DOHH2 (cell line): ENCODE data around the gene COPZ1.

Experiments
- H3F3A ChIP-seq: fragments of 200-600 bp; sonication (generic), shearing (Covaris generic); 2 replicates; pipeline ENCODE4 v1.6.0; 2016; ENCODE audit warnings: antibody characterized with exemption, mild to moderate bottlenecking; ENCODE audit not compliant: control insufficient read depth, insufficient read depth
- H3K27ac ChIP-seq: fragments of 200-600 bp; sonication (generic); 2 replicates; pipeline ENCODE4 v1.5.1; 2014; ENCODE audit warnings: low read depth, mild to moderate bottlenecking, low read length, moderate library complexity
- H3K27me3 ChIP-seq: fragments of 200-600 bp; sonication (generic); 2 replicates; pipeline ENCODE4 v1.6.1; 2014; ENCODE audit warnings: mild to moderate bottlenecking, low read length, mixed read lengths; ENCODE audit not compliant: control insufficient read depth
- H3K36me3 ChIP-seq: fragments of 200-600 bp; sonication (generic); 2 replicates; pipeline ENCODE4 v1.6.1; 2014; ENCODE audit warnings: mild to moderate bottlenecking, low read length, moderate library complexity, mixed read lengths; ENCODE audit not compliant: control insufficient read depth
- H3K4me1 ChIP-seq: fragments of 200-600 bp; sonication (generic); 2 replicates; pipeline ENCODE4 v1.6.1; 2014; ENCODE audit warnings: mild to moderate bottlenecking, low read length, mixed read lengths; ENCODE audit not compliant: control insufficient read depth
- H3K4me2 ChIP-seq: fragments of 200-600 bp; sonication (generic); 2 replicates; pipeline ENCODE4 v1.6.0; 2014; ENCODE audit warnings: mild to moderate bottlenecking, low read length, moderate library complexity
- H3K4me3 ChIP-seq: fragments of 200-600 bp; sonication (generic); 2 replicates; pipeline ENCODE4 v1.5.1; 2014; ENCODE audit warnings: mild to moderate bottlenecking, low read length, mixed read lengths
- H3K79me2 ChIP-seq: fragments of 200-600 bp; sonication (generic); 2 replicates; pipeline ENCODE4 v1.6.1; 2014; ENCODE audit warnings: mild to moderate bottlenecking, low read length, mixed read lengths; ENCODE audit not compliant: control insufficient read depth
- H3K9me2 ChIP-seq: fragments of 200-600 bp; sonication (generic); replicated peaks from 2 replicates; pipeline ENCODE4 v1.6.1; 2014; ENCODE audit warnings: mild to moderate bottlenecking, low read length, mixed read lengths; ENCODE audit not compliant: control insufficient read depth
- H3K9me3 ChIP-seq: fragments of 200-600 bp; sonication (generic); 2 replicates; pipeline ENCODE4 v1.6.1; 2014; ENCODE audit warnings: antibody characterized with exemption, low read length, mixed read lengths; ENCODE audit not compliant: control insufficient read depth, insufficient read depth
- H4K20me1 ChIP-seq: fragments of 200-600 bp; sonication (generic); 2 replicates; pipeline ENCODE4 v1.6.0; 2014; ENCODE audit warnings: low read depth, mild to moderate bottlenecking, antibody characterized with exemption, low read length, moderate library complexity; ENCODE audit not compliant: control insufficient read depth, insufficient read depth
- CTCF ChIP-seq: fragments of 200-600 bp; sonication (generic); IDR thresholded peaks from one replicate; pipeline ENCODE4 v1.5.1; 2014; ENCODE audit warnings: antibody characterized with exemption, mild to moderate bottlenecking, low read depth, low read length; ENCODE audit not compliant: poor library complexity, severe bottlenecking
- EZH2phosphoT487 ChIP-seq: fragments of 200-600 bp; sonication (generic); IDR thresholded peaks from 2 replicates; pipeline ENCODE4 v1.6.1; 2017; ENCODE audit warnings: borderline replicate concordance, mild to moderate bottlenecking, antibody characterized with exemption, low read length, moderate library complexity, mixed read lengths

Gene COPZ1

GRCh38 chr12:54376596-54376995 lies 51.7 kb downstream of the COPZ1 start:
- Histone ChIP-seq H3K27me3 (no peaks in the 10 kb centered on the region), H3F3A (peaks cover 3% of the 10 kb centered on the region; the same call in 1 of the 2 replicates), H3K79me2 (no peaks in the 10 kb centered on the region), H3K9me3 (no peaks in the 10 kb centered on the region), H3K4me3 (no peak overlapping the region), H3K36me3 (no peaks in the 10 kb centered on the region), H3K27ac (no peak overlapping the region), H3K4me2 (no peak overlapping the region), H3K4me1 (peaks cover 13% of the 10 kb centered on the region), H4K20me1 (no peaks in the 10 kb centered on the region), H3K9me2 (no peaks in the 10 kb centered on the region)
- TF ChIP-seq EZH2phosphoT487 (no peak), CTCF (no peak)

- no peak overlapping the region for H3K4me2 ChIP-seq
- TF ChIP-seq CTCF (no peak), EZH2phosphoT487 (no peak)
Measured at GRCh38 chr12:54377007-54377406, 52.1 kb downstream of the COPZ1 start.

GRCh38 chr12:54377797-54378515 lies 53.0 kb downstream of the COPZ1 start:
- no peaks in the 10 kb centered on the region for H3K79me2 ChIP-seq
- H3K4me1 ChIP-seq = peaks cover 4% of the 10 kb centered on the region
- TF ChIP-seq CTCF = no peak
- TF ChIP-seq EZH2phosphoT487 = no peak
- no peaks in the 10 kb centered on the region for H3K27me3 ChIP-seq
- no peaks in the 10 kb centered on the region for H3F3A ChIP-seq
- H3K9me3 ChIP-seq = no peaks in the 10 kb centered on the region
- no peak overlapping the region for H3K27ac ChIP-seq
- no peak overlapping the region for H3K4me3 ChIP-seq
- H3K9me2 ChIP-seq = no peaks in the 10 kb centered on the region
- H4K20me1 ChIP-seq = no peaks in the 10 kb centered on the region
- no peak overlapping the region for H3K4me2 ChIP-seq
- no peaks in the 10 kb centered on the region for H3K36me3 ChIP-seq

More at GRCh38 chr12:54377007-54377406, 52.1 kb downstream of the COPZ1 start:
- Histone ChIP-seq H3K9me3 (no peaks in the 10 kb centered on the region), H4K20me1 (no peaks in the 10 kb centered on the region), H3K9me2 (no peaks in the 10 kb centered on the region), H3K27me3 (no peaks in the 10 kb centered on the region), H3K36me3 (no peaks in the 10 kb centered on the region), H3K27ac (no peak overlapping the region), H3K79me2 (no peaks in the 10 kb centered on the region), H3F3A (peaks cover 3% of the 10 kb centered on the region; the same call in 1 of the 2 replicates), H3K4me3 (no peak overlapping the region), H3K4me1 (peaks cover 9% of the 10 kb centered on the region)
